H1 (cell line): ENCODE results near the gene MAF. TPM values are rescaled to one million over a fixed set of nuclear protein-coding genes. Genes with fewer than 3 reads are reported as not detected.

Experiments
- CTCF ChIA-PET: fragments of 300-600 bp; sonication (Branson Sonifier 250); formaldehyde crosslinking; loops from one replicate; lab custom pipeline; 2021; ENCODE audit not compliant: partially characterized antibody; lab: Charles Lee
- POLR2A ChIA-PET: fragments of 300-600 bp; sonication (Branson Sonifier 250); formaldehyde crosslinking; loops from one replicate; lab custom pipeline; 2021; ENCODE audit warnings: inconsistent platforms; ENCODE audit not compliant: partially characterized antibody; lab: Charles Lee
- DNase-seq, 2 experiments: peaks; one replicate each; pipeline versions ENCODE4 v3.0.0 to v3.0.0-alpha.2; 2010 to 2022; ENCODE audit warnings: low spot score in 2 of 2, low read depth in 1 of 2, mixed read lengths in 1 of 2
- FAIRE-seq: peaks from 2 replicates; lab custom pipeline; 2011; peaks lifted over from hg19 to GRCh38; lab: Jason Lieb, UNC
- H2AFZ ChIP-seq: 2 replicates; pipeline ENCODE4 v1.8.1; 2012; ENCODE audit warnings: low read length, inconsistent platforms
- H2AK5ac ChIP-seq: 2 replicates; pipeline ENCODE4 v1.6.1; 2013; ENCODE audit warnings: low read depth, low read length
- H2BK120ac ChIP-seq: replicated peaks from 2 replicates; pipeline ENCODE3; 2013; ENCODE audit warnings: low read depth, low read length, inconsistent platforms
- H2BK12ac ChIP-seq: 2 replicates; pipeline ENCODE4 v1.6.1; 2013; ENCODE audit warnings: low read depth, low read length
- H2BK15ac ChIP-seq: 2 replicates; pipeline ENCODE4 v1.6.1; 2013; ENCODE audit warnings: low read length
- H2BK20ac ChIP-seq: 2 replicates; pipeline ENCODE4 v1.6.1; 2013; ENCODE audit warnings: low read length
- H2BK5ac ChIP-seq: 2 replicates; pipeline ENCODE4 v1.6.1; 2013; ENCODE audit warnings: low read depth, low read length
- H3K14ac ChIP-seq: 2 replicates; pipeline ENCODE4 v1.6.1; 2013; ENCODE audit warnings: inconsistent platforms; ENCODE audit not compliant: insufficient read length
- H3K18ac ChIP-seq: 2 replicates; pipeline ENCODE4 v1.6.1; 2013; ENCODE audit warnings: low read length; ENCODE audit errors: extremely low read depth
- H3K23ac ChIP-seq: 2 replicates; pipeline ENCODE4 v1.6.1; 2013; ENCODE audit warnings: inconsistent platforms; ENCODE audit not compliant: insufficient read length
- H3K23me2 ChIP-seq: 2 replicates; pipeline ENCODE4 v1.6.1; 2013; ENCODE audit warnings: low read depth, low read length
- H3K27ac ChIP-seq: 2 replicates; pipeline ENCODE4 v1.6.1; 2011; ENCODE audit warnings: low read depth, low read length, inconsistent platforms
- H3K27me3 ChIP-seq, 4 experiments: replicated peaks in 1 of 4; 1 replicate in 1 of 4; 2 replicates in 3 of 4; pipeline versions ENCODE4 v1.6.1 to v1.8.1; 2011 to 2013; ENCODE audit warnings: low read length in 3 of 4, mild to moderate bottlenecking in 3 of 4, inconsistent platforms in 2 of 4, mixed read lengths in 2 of 4, moderate library complexity in 1 of 4; ENCODE audit not compliant: control insufficient read depth in 3 of 4, insufficient read depth in 3 of 4; ENCODE audit errors: extremely low read depth in 1 of 4
- H3K36me3 ChIP-seq, 4 experiments: 2 replicates each; pipeline versions ENCODE4 v1.6.1 to v1.8.1; 2011 to 2013; ENCODE audit warnings: mild to moderate bottlenecking in 4 of 4, low read length in 3 of 4, moderate library complexity in 2 of 4, control low read depth in 1 of 4, inconsistent platforms in 1 of 4; ENCODE audit not compliant: insufficient read depth in 4 of 4, control insufficient read depth in 2 of 4
- H3K4ac ChIP-seq: replicated peaks from 2 replicates; pipeline ENCODE3; 2013; ENCODE audit warnings: low read length, low read depth, mixed read lengths, inconsistent platforms; ENCODE audit not compliant: insufficient read length
- H3K4me1 ChIP-seq, 4 experiments: replicated peaks in 1 of 4; 1 replicate in 1 of 4; 2 replicates in 3 of 4; pipeline versions ENCODE4 v1.6.1 to v1.8.1; 2011 to 2013; ENCODE audit warnings: low read length in 3 of 4, inconsistent platforms in 2 of 4, mixed read lengths in 1 of 4; ENCODE audit not compliant: insufficient read depth in 4 of 4, control insufficient read depth in 3 of 4
- H3K4me2 ChIP-seq, 2 experiments: 2 replicates each; pipeline versions ENCODE4 v1.6.1 to v1.8.1; 2011 to 2013; ENCODE audit warnings: low read depth in 2 of 2, low read length in 2 of 2, control low read depth in 1 of 2, inconsistent platforms in 1 of 2, mild to moderate bottlenecking in 1 of 2; ENCODE audit not compliant: insufficient read depth in 1 of 2
- H3K4me3 ChIP-seq, 4 experiments: fragments of 200-600, 300-600 bp in 1 of 4; sonication (generic), shearing (Covaris generic), sonication (Bioruptor Twin) in 1 of 4; 2 replicates each; pipeline versions ENCODE4 v1.5.1 to v1.8.1; 2011 to 2016; ENCODE audit warnings: low read length in 4 of 4, low read depth in 3 of 4, control low read depth in 2 of 4, inconsistent platforms in 2 of 4, mild to moderate bottlenecking in 2 of 4, mixed read lengths in 1 of 4, moderate library complexity in 1 of 4; ENCODE audit not compliant: insufficient read depth in 2 of 4; ENCODE audit errors: extremely low read depth in 1 of 4
- H3K56ac ChIP-seq: replicated peaks from 2 replicates; pipeline ENCODE3; 2013; ENCODE audit warnings: low read depth, mild to moderate bottlenecking, mixed read lengths, low read length, inconsistent platforms; ENCODE audit not compliant: insufficient read length
- H3K79me1 ChIP-seq: 2 replicates; pipeline ENCODE4 v1.6.1; 2013; ENCODE audit warnings: low read depth, low read length, control low read depth
- H3K79me2 ChIP-seq, 2 experiments: 2 replicates each; pipeline versions ENCODE4 v1.6.1 to v1.8.1; 2012 to 2013; ENCODE audit warnings: low read length in 2 of 2, mild to moderate bottlenecking in 2 of 2, inconsistent platforms in 1 of 2; ENCODE audit not compliant: insufficient read depth in 2 of 2, control insufficient read depth in 1 of 2
- H3K9ac ChIP-seq, 4 experiments: replicated peaks in 1 of 4; 1 replicate in 1 of 4; 2 replicates in 3 of 4; pipeline versions ENCODE4 v1.6.1 to v1.8.1; 2011 to 2013; ENCODE audit warnings: low read depth in 3 of 4, low read length in 3 of 4, control low read depth in 2 of 4, mild to moderate bottlenecking in 2 of 4, moderate library complexity in 2 of 4, inconsistent platforms in 1 of 4; ENCODE audit errors: extremely low read depth in 1 of 4
- H3K9me3 ChIP-seq, 2 experiments: 2 replicates each; pipeline versions ENCODE4 v1.6.1 to v1.8.1; 2012 to 2013; ENCODE audit warnings: mild to moderate bottlenecking in 2 of 2, moderate library complexity in 2 of 2, control low read depth in 1 of 2, inconsistent platforms in 1 of 2, low read depth in 1 of 2, low read length in 1 of 2, mixed read lengths in 1 of 2; ENCODE audit not compliant: insufficient read depth in 2 of 2
- H4K20me1 ChIP-seq, 2 experiments: replicated peaks in 1 of 2; 2 replicates each; pipeline versions ENCODE3 to v1.8.1; 2011 to 2013; ENCODE audit warnings: inconsistent platforms in 2 of 2, low read length in 2 of 2, mild to moderate bottlenecking in 1 of 2; ENCODE audit not compliant: insufficient read depth in 2 of 2, control insufficient read depth in 1 of 2
- H4K5ac ChIP-seq: 2 replicates; pipeline ENCODE4 v1.6.1; 2013; ENCODE audit warnings: low read length, low read depth, mixed read lengths, inconsistent platforms; ENCODE audit not compliant: insufficient read length
- H4K8ac ChIP-seq: 2 replicates; pipeline ENCODE4 v1.8.0; 2013; ENCODE audit warnings: mild to moderate bottlenecking, moderate library complexity, low read length, inconsistent platforms; ENCODE audit not compliant: insufficient read depth; ENCODE audit errors: extremely low read depth
- H4K91ac ChIP-seq: replicated peaks from 2 replicates; pipeline ENCODE3; 2013; ENCODE audit warnings: low read length, mixed read lengths, inconsistent platforms; ENCODE audit not compliant: insufficient read length
- CHD1 ChIP-seq: IDR thresholded peaks from 2 replicates; pipeline ENCODE4 v1.6.1; 2012; ENCODE audit warnings: low read depth, low read length, improper control_type of control experiment
- FOSL1 ChIP-seq: IDR thresholded peaks from 2 replicates; pipeline ENCODE4 v1.6.1; 2011; ENCODE audit warnings: mild to moderate bottlenecking, low read depth, low read length, moderate library complexity; ENCODE audit not compliant: insufficient read depth
- KDM5A ChIP-seq: fragments of 200-600 bp; IDR thresholded peaks from 2 replicates; pipeline ENCODE4 v1.7.1; 2012; ENCODE audit warnings: mild to moderate bottlenecking, low read length, inconsistent platforms, mixed read lengths
- POLR2AphosphoS5 ChIP-seq: IDR thresholded peaks from 2 replicates; pipeline ENCODE4 v1.6.1; 2011; ENCODE audit warnings: low read depth, low read length
- RBBP5 ChIP-seq: IDR thresholded peaks from 2 replicates; pipeline ENCODE4 v1.7.1; 2012; ENCODE audit warnings: low read depth, mild to moderate bottlenecking, inconsistent platforms, low read length, moderate library complexity, borderline replicate concordance
- RNF2 ChIP-seq: fragments of 200-900, 300-1000 bp; sonication (generic); IDR thresholded peaks from 2 replicates; pipeline ENCODE4 v1.7.1; 2016; ENCODE audit warnings: borderline replicate concordance, low read depth, mild to moderate bottlenecking, antibody characterized with exemption, low read length; ENCODE audit not compliant: poor library complexity, severe bottlenecking; ENCODE audit errors: missing control alignments
- SAP30 ChIP-seq: fragments of 300-600 bp; sonication (generic); IDR thresholded peaks from 2 replicates; pipeline ENCODE4 v1.7.1; 2012; ENCODE audit warnings: low read length, moderate library complexity, mild to moderate bottlenecking, inconsistent platforms; ENCODE audit not compliant: insufficient read depth, insufficient replicate concordance
- SIRT6 ChIP-seq: IDR thresholded peaks from one replicate; pipeline ENCODE4 v1.7.1; 2012; ENCODE audit warnings: low read length, inconsistent platforms
- SP1 ChIP-seq: IDR thresholded peaks from 2 replicates; pipeline ENCODE4 v1.6.1; 2011; ENCODE audit warnings: low read depth, low read length
- SP2 ChIP-seq: IDR thresholded peaks from 2 replicates; pipeline ENCODE4 v1.6.1; 2012; ENCODE audit warnings: mild to moderate bottlenecking, low read length, inconsistent platforms
- TCF12 ChIP-seq: IDR thresholded peaks from 2 replicates; pipeline ENCODE4 v1.6.1; 2011; ENCODE audit warnings: low read depth, mild to moderate bottlenecking, low read length
- TEAD4 ChIP-seq: IDR thresholded peaks from 2 replicates; pipeline ENCODE4 v1.6.1; 2012; ENCODE audit warnings: low read depth, low read length, inconsistent platforms, mixed read lengths
- ZNF274 ChIP-seq: IDR thresholded peaks from 2 replicates; pipeline ENCODE4 v1.7.0; 2012; ENCODE audit warnings: low read length, borderline replicate concordance; ENCODE audit errors: extremely low read depth
- WGBS, 2 experiments: shearing (Covaris generic) in 1 of 2; methylation state at CpG; one replicate each; pipeline versions ENCODE4 v1.1.6 to v1.1.7; 2013 to 2015; ENCODE audit warnings: low lambda C conversion rate in 2 of 2, mixed read lengths in 2 of 2, inconsistent platforms in 1 of 2, low coverage in 1 of 2, missing lambda C conversion rate in 1 of 2; ENCODE audit not compliant: insufficient replicate concordance in 2 of 2, insufficient coverage in 1 of 2, insufficient read length in 1 of 2; ENCODE audit errors: extremely low coverage in 1 of 2, missing lambda C conversion rate in 1 of 2; 5-methylcytosine and 5-hydroxymethylcytosine counted together
- polyA plus RNA-seq, 7 experiments: library from polyadenylated mRNA; depleted of rRNA in 3 of 7; stranded (reverse) in 5 of 7; unstranded in 2 of 7; fragments of >200 nt in 5 of 7; fragments of 200-250 nt in 2 of 7; gene quantifications; 1 replicate in 5 of 7; 2 replicates in 1 of 7; 4 replicates in 1 of 7; pipeline versions ENCODE4 v1.2.1 to v1.2.3, GENCODE V29; 2011 to 2013; ENCODE audit warnings: missing spikeins in 2 of 7, mixed read lengths in 2 of 7
- total RNA-seq: library from RNA; stranded (reverse); fragmentation: NEBNext Ultra II Directional; extraction: Animal tissue kit (Norgen Biotek cat#: 25700); gene quantifications from 2 replicates; pipeline ENCODE4 v1.2.1, GENCODE V29; 2021

MAF gene
- total and polyA plus RNA-seq, 2 of the 8 experiments (the other 6 are each of a cell fraction or from before 2014, with no cell fraction given) = 1.3 to 2.7 TPM

DNA sequence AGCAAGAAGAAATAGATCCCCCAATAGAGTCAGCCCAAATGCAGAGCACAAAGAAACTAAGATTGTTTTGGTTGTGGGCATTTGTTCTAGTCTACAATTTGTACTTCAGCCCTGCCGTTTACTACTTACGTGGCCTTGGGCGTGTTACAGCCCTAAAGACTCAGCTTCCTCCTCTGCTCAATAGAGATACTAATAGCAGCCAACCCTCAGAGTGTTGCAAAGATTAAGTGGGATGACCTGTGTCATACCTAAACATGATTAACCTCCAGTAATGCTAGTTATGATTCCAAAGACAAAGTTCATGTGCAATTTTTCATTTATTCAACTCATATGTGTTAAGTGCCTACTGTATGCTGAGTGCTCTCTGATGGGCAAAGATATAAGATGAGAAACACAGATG, 43.1 kb downstream of the MAF start:
- H3K4ac ChIP-seq = no peak overlapping the region
- no peak overlapping the region; the same call in 1 of the 2 replicates for H2BK15ac ChIP-seq
- H2AFZ ChIP-seq = no peak overlapping the region
- no peak overlapping the region for H3K9ac ChIP-seq
- no peak overlapping the region for H4K5ac ChIP-seq
- WGBS, 2 experiments = 61% methylated on average over 3 of the region's 3 CpGs; no CpG with 5 or more reads in 1 of the 2 experiments
- TF ChIP-seq ZNF274 = no peak
- TF ChIP-seq KDM5A = no peak
- no peak for TF ChIP-seq TEAD4
- TF ChIP-seq SP2 = no peak
- TF ChIP-seq SIRT6 = no peak
- TF ChIP-seq POLR2AphosphoS5 = no peak
- no peak for TF ChIP-seq FOSL1
- no peak for TF ChIP-seq TCF12
- TF ChIP-seq SP1 = no peak
- no peak for TF ChIP-seq RNF2
- TF ChIP-seq SAP30 = no peak
- TF ChIP-seq RBBP5 = no peak
- TF ChIP-seq CHD1 = no peak
- no peaks in the 10 kb centered on the region for H3K23me2 ChIP-seq
- H3K27me3 ChIP-seq = no peaks in the 10 kb centered on the region
- H4K8ac ChIP-seq = no peak overlapping the region
- H2BK12ac ChIP-seq = no peak overlapping the region
- H3K4me3 ChIP-seq = no peak overlapping the region
- H2BK5ac ChIP-seq = no peak overlapping the region
- no peak overlapping the region for H3K18ac ChIP-seq
- ChIA-PET POLR2A (no interaction called here), CTCF (interaction anchor here (0.6 to 1.8 kb wide), 4 partner anchors 10 to 223 kb away, joined by 3 to 4 read pairs (median 3); no protein-coding TSS in a partner anchor)
- H2BK120ac ChIP-seq = no peak overlapping the region
- H2BK20ac ChIP-seq = no peak overlapping the region
- H3K56ac ChIP-seq = no peak overlapping the region
- no peaks in the 10 kb centered on the region for H3K36me3 ChIP-seq
- no peak overlapping the region for H3K4me2 ChIP-seq
- H3K14ac ChIP-seq = no peak overlapping the region
- FAIRE-seq (no peak), DNase-seq (no peak)
- no peak overlapping the region for H3K27ac ChIP-seq
- H3K79me2 ChIP-seq = no peaks in the 10 kb centered on the region
- H3K9me3 ChIP-seq = no peaks in the 10 kb centered on the region
- no peak overlapping the region for H2AK5ac ChIP-seq
- H4K91ac ChIP-seq = no peak overlapping the region
- no peak overlapping the region for H3K23ac ChIP-seq
- H4K20me1 ChIP-seq = no peaks in the 10 kb centered on the region
- no peaks in the 10 kb centered on the region for H3K79me1 ChIP-seq
- H3K4me1 ChIP-seq = no peaks in the 10 kb centered on the region
